OCI-LY7 (cell line): ENCODE results near the gene RPL34. TPM values are rescaled to one million over a fixed set of nuclear protein-coding genes. Genes with fewer than 3 reads are reported as not detected.

Experiments used
- BruUV-seq: library from RNA; stranded (reverse); fragments of 400-500 nt; replicated peaks from 2 replicates; lab custom pipeline; 2021; lab: Mats Ljungman, UMichigan
- CTCF ChIA-PET: fragments of 300-600 bp; sonication (Branson Sonifier 250); formaldehyde crosslinking; loops from one replicate; lab custom pipeline; 2022; ENCODE audit warnings: antibody characterized with exemption; ENCODE audit not compliant: unreplicated experiment; lab: Charles Lee
- POLR2A ChIA-PET: fragments of 300-600 bp; sonication (Branson Sonifier 250); formaldehyde crosslinking; loops from one replicate; lab custom pipeline; 2022; ENCODE audit warnings: antibody characterized with exemption; lab: Charles Lee
- DNase-seq: peaks from one replicate; pipeline ENCODE4 v3.0.0-alpha.2; 2015; ENCODE audit warnings: low spot score
- H2AFZ ChIP-seq: fragments of 200-600 bp; sonication (generic), shearing (Covaris generic); 2 replicates; pipeline ENCODE4 v1.6.1; 2014; ENCODE audit warnings: mild to moderate bottlenecking, antibody characterized with exemption, low read length, moderate library complexity
- H3K27ac ChIP-seq: fragments of 200-600 bp; sonication (generic); 2 replicates; pipeline ENCODE4 v1.5.1; 2014; ENCODE audit warnings: mixed run types, low read depth, mild to moderate bottlenecking, moderate library complexity, low read length, inconsistent platforms; ENCODE audit not compliant: poor library complexity, severe bottlenecking
- H3K36me3 ChIP-seq: fragments of 200-600 bp; sonication (generic); 2 replicates; pipeline ENCODE4 v1.6.1; 2014; ENCODE audit warnings: mild to moderate bottlenecking, antibody characterized with exemption, low read length, moderate library complexity, mixed read lengths; ENCODE audit not compliant: insufficient read depth
- H3K4me1 ChIP-seq: fragments of 200-600 bp; sonication (generic); 2 replicates; pipeline ENCODE4 v1.5.1; 2014; ENCODE audit warnings: mild to moderate bottlenecking, low read length; ENCODE audit not compliant: insufficient read depth, poor library complexity, severe bottlenecking
- H3K4me2 ChIP-seq: fragments of 200-600 bp; sonication (generic); 2 replicates; pipeline ENCODE4 v1.6.1; 2014; ENCODE audit warnings: mild to moderate bottlenecking, low read length
- H3K4me3 ChIP-seq: fragments of 200-600 bp; sonication (generic); 2 replicates; pipeline ENCODE4 v1.5.1; 2014; ENCODE audit warnings: mild to moderate bottlenecking, low read depth, low read length; ENCODE audit not compliant: poor library complexity, severe bottlenecking
- H3K79me2 ChIP-seq: fragments of 200-600 bp; sonication (generic); 2 replicates; pipeline ENCODE4 v1.6.1; 2016; ENCODE audit warnings: low read depth, mild to moderate bottlenecking, low read length, moderate library complexity, mixed read lengths; ENCODE audit not compliant: insufficient read depth
- H3K9me2 ChIP-seq: fragments of 200-600 bp; sonication (generic); 2 replicates; pipeline ENCODE4 v1.6.1; 2016; ENCODE audit warnings: mild to moderate bottlenecking, low read length, mixed read lengths; ENCODE audit not compliant: insufficient read depth
- H3K9me3 ChIP-seq: fragments of 200-600 bp; sonication (generic); 2 replicates; pipeline ENCODE4 v1.6.1; 2014; ENCODE audit warnings: mild to moderate bottlenecking, mixed run types, low read length, mixed read lengths
- H4K20me1 ChIP-seq: fragments of 200-600 bp; sonication (generic); 2 replicates; pipeline ENCODE4 v1.6.1; 2014; ENCODE audit warnings: mild to moderate bottlenecking, antibody characterized with exemption, low read length, moderate library complexity, mixed read lengths; ENCODE audit not compliant: insufficient read depth
- CTCF ChIP-seq: fragments of 200-600 bp; sonication (generic); conservative IDR thresholded peaks from 2 replicates; pipeline ENCODE4 v1.5.1; 2014; ENCODE audit warnings: mild to moderate bottlenecking, antibody characterized with exemption, low read length, moderate library complexity, mixed read lengths
- EZH2phosphoT487 ChIP-seq: fragments of 200-600 bp; sonication (generic); IDR thresholded peaks from 2 replicates; pipeline ENCODE4 v1.6.1; 2018; ENCODE audit warnings: low read depth, borderline replicate concordance, mild to moderate bottlenecking, mixed run types, antibody characterized with exemption, low read length, moderate library complexity, mixed read lengths
- intact Hi-C: fragments of 100-400 bp; cut with micrococcal nuclease; formaldehyde crosslinking; loops from one replicate; pipeline ENCODE4 v1.10.0; 2022; ENCODE audit not compliant: unreplicated experiment
- small RNA-seq: library from RNA; depleted of rRNA; stranded (forward); fragments of <200 nt; gene quantifications from one replicate; pipeline ENCODE3, GENCODE V24; 2014
- total RNA-seq, 2 experiments: library from RNA; depleted of rRNA in 1 of 2; stranded (reverse); fragments of >200 nt in 1 of 2; shearing (Covaris generic) in 1 of 2; gene quantifications; 2 replicates each; pipeline ENCODE4 v1.2.3, GENCODE V29; 2014 to 2022

The RPL34 gene
- total RNA-seq, 2 experiments from 2014 or later = 1,187 to 1,342 TPM

DNA sequence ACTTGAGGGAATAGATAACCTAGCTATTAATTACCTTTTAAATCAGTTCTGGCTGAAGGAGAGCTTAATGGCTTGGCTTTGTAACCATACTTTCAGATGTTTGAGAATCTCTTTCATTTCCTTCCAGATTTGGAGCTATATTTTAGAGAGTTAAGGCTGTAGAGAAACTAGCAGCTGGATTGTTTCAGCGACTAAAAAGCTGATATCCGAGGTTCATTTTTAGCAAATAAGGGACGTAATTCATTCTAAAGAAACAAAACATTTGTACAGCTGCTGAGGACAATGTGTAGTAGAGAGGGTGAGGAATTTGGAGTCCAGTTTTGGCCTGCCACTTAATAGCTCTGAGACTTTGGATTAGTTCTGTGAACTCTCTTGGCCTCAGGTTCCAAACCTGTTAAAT is 42.3 kb downstream of the RPL34 start:
- Histone ChIP-seq H3K4me1 (no peaks in the 10 kb centered on the region), H2AFZ (no peak overlapping the region), H3K4me2 (no peak overlapping the region), H3K79me2 (no peaks in the 10 kb centered on the region), H3K27ac (no peak overlapping the region), H3K9me3 (no peaks in the 10 kb centered on the region), H3K36me3 (peaks cover 94% of the 10 kb centered on the region), H4K20me1 (no peaks in the 10 kb centered on the region), H3K9me2 (no peaks in the 10 kb centered on the region), H3K4me3 (no peak overlapping the region)
- BruUV-seq = no TSS peak
- POLR2A ChIA-PET = interaction anchor here (1.0 to 3.8 kb wide), 2 partner anchors 12 to 16 kb away, joined by 3 to 12 read pairs; partner anchors contain the start of gene OSTC
- DNase-seq = no peak
- CTCF ChIA-PET = no interaction called here
- TF ChIP-seq EZH2phosphoT487 (no peak), CTCF (no peak)
- intact Hi-C loops = no loop called here

DNA sequence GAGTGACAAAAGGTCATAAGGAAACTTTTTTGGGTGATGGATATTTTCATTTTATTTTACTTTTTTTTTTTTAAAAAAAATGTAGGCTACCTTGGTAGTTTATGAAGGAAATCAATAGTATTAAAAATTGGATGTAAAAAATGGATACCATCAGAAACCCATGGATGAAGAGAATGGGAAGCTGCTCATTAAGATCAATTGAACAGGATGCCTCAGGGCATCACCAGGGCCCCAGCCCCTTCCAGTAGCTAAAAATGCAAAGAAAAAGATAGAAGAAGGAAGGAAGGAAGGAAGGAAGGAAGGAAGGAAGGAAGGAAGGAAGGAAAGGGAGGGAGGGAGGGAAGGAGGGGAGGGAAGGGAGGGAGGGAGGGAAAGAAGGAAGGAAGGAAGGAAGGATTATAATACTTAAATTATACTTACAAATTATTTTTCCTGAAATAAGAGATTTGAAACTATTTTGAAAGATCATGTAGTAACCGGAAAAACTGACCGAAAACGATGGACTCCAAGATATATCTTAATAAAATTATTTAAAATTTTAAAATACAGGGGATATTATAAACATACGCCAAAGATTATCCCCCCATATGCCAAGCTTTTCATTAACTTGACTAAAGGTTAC is 54.1 kb downstream of the RPL34 start:
- CTCF ChIA-PET = no interaction called here

More for the DNA sequence above, 54.1 kb downstream of the RPL34 start:
- TF ChIP-seq EZH2phosphoT487 (no peak), CTCF (no peak)
- no peaks in the 10 kb centered on the region for H3K4me1 ChIP-seq
- POLR2A ChIA-PET = interaction anchor here (0.7 to 2.1 kb wide), 8 partner anchors 9 to 414 kb away, joined by 3 to 9 read pairs (median 5); partner anchors contain the start of gene OSTC
- H3K79me2 ChIP-seq = no peaks in the 10 kb centered on the region
- H4K20me1 ChIP-seq = no peaks in the 10 kb centered on the region
- no peak overlapping the region for H3K27ac ChIP-seq
- no peaks in the 10 kb centered on the region for H3K9me2 ChIP-seq
- BruUV-seq = no TSS peak
- no peak overlapping the region for H3K4me3 ChIP-seq
- H3K4me2 ChIP-seq = no peak overlapping the region
- no peaks in the 10 kb centered on the region for H3K9me3 ChIP-seq
- intact Hi-C loops = no loop called here
- no peak overlapping the region for H2AFZ ChIP-seq
- peaks cover 29% of the 10 kb centered on the region; the same call in 1 of the 2 replicates for H3K36me3 ChIP-seq
- no peak for DNase-seq

Small RNA genes within 50 kb of the gene (small RNA-seq; reads per million reads assigned to genes)
- not detected for gene RNU6-431P

Other genes with a start within 250 kb of the RPL34 start
- gene OSTC, start 30.0 kb downstream of the RPL34 start, total RNA-seq (2014; rRNA removed; shearing (Covaris generic)) = 65.8 and 78.4 TPM in 2 replicates
- gene OSTC, start 30.0 kb downstream of the RPL34 start, total RNA-seq (2022) = 108 and 110 TPM in 2 replicates
- gene ETNPPL, start 142.5 kb downstream of the RPL34 start, total RNA-seq (2014; rRNA removed; shearing (Covaris generic)) = not detected in 2 replicates
- not detected in 2 replicates for gene ETNPPL, start 142.5 kb downstream of the RPL34 start, total RNA-seq (2022)